ENCODE measurements around the gene OOSP4B. TPM values are rescaled to one million over a fixed set of nuclear protein-coding genes. Genes with fewer than 3 reads are reported as not detected.

OOSP4B gene
- total and polyA plus RNA-seq, 2 of the 4 experiments (the other 2 are of a cell fraction), result not detected

DNA sequence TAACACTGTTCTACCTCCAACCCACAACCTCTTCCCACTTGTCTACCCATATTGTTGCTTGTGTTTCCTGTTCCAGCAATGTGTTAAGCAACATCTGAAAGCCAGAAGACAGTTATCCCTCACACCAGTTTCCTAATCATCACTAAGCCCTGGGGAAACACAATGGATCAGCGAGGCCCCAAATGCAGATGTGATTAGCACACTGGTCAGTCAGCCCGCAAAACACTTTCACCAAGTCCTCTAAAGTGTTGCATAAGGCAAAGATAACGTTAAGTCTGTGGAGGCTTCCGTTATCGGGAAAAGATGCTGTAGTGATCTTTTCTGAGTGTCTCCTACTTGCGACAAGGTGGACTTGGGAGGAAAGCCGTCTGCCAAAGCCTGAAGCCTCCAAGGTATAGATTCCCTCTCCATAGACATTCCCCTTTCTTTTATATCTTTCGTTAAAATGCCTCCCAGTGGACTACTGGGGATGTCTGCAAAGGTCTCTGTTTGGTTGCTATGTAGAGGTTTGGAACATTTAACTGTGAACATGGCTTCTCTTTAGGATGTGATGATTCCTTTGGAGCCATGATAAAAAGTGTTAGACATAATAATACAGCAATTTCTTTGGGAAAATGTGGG is 39.5 kb downstream of the OOSP4B start, which contains the start of gene MS4A3:
Gene MS4A3, plus strand, starts transcription at position 317 of the 621 bp plus-strand sequence. CDS start 4,496 bp downstream, outside the sequence.
- H2BK5ac ChIP-seq (ENCODE audit: low read depth, low read length, poor library complexity, severe bottlenecking), result no peak within 1 kb of the TSS
- H2AK5ac ChIP-seq (ENCODE audit: low read depth, low read length), result no peak within 1 kb of the TSS
- no peak for TF ChIP-seq SMC3 (IDR thresholded peaks at IDR 0.05; ENCODE audit: low read depth, low read length)
- no peak for TF ChIP-seq FOS (IDR thresholded peaks at IDR 0.05; ENCODE audit: low read depth, low read length)
- TF ChIP-seq USF2 (IDR thresholded peaks at IDR 0.05; ENCODE audit: low read depth, low read length), result no peak
- no peak for TF ChIP-seq RAD21 (IDR thresholded peaks at IDR 0.05; ENCODE audit: low read length)
- TF ChIP-seq, protein P1, sequence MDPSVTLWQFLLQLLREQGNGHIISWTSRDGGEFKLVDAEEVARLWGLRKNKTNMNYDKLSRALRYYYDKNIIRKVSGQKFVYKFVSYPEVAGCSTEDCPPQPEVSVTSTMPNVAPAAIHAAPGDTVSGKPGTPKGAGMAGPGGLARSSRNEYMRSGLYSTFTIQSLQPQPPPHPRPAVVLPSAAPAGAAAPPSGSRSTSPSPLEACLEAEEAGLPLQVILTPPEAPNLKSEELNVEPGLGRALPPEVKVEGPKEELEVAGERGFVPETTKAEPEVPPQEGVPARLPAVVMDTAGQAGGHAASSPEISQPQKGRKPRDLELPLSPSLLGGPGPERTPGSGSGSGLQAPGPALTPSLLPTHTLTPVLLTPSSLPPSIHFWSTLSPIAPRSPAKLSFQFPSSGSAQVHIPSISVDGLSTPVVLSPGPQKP (IDR thresholded peaks at IDR 0.05; ENCODE audit: borderline replicate concordance, low read depth, low read length), result no peak
- TF ChIP-seq BHLHE40 (IDR thresholded peaks at IDR 0.05; ENCODE audit: low read depth, low read length), result no peak
- no peak for TF ChIP-seq CTCF (conservative IDR thresholded peaks at IDR 0.05; ENCODE audit: low read depth, low read length)
- TF ChIP-seq RFX5 (IDR thresholded peaks at IDR 0.05; ENCODE audit: low read depth, low read length), result no peak
- TF ChIP-seq MAZ (IDR thresholded peaks at IDR 0.05; ENCODE audit: borderline replicate concordance, low read depth, low read length), result no peak
- no peak for TF ChIP-seq RCOR1 (IDR thresholded peaks at IDR 0.05; ENCODE audit: insufficient replicate concordance, low read length)
- TF ChIP-seq POLR2A (IDR thresholded peaks at IDR 0.05; ENCODE audit: low read depth, low read length), result no peak
- H2BK120ac ChIP-seq (ENCODE audit: low read depth, low read length), result no peak within 1 kb of the TSS
- dilution Hi-C loops (cut with HindIII; ENCODE audit: low sequenced_read_pairs, unreplicated experiment), result no loop called here
- no peak within 1 kb of the TSS for H2BK20ac ChIP-seq (ENCODE audit: low read depth, low read length)
- H3K4me3 ChIP-seq (ENCODE audit: insufficient read depth, low read depth, low read length), result no peak within 1 kb of the TSS
- H4K91ac ChIP-seq (ENCODE audit: insufficient read depth, low read depth, low read length), result no peak within 1 kb of the TSS
- in situ Hi-C loops (cut with MboI; ENCODE audit: low sequenced_read_pairs), result no loop called here
- ChIA-PET CTCF (no interaction called here), POLR2A (ENCODE audit: unreplicated experiment) (no interaction called here)
- H4K5ac ChIP-seq (ENCODE audit: low read depth, low read length), result no peak within 1 kb of the TSS
- H2AK9ac ChIP-seq (replicated peaks; ENCODE audit: low read depth, low read length, poor library complexity), result no peak within 1 kb of the TSS
- H3K4me2 ChIP-seq (ENCODE audit: low read depth, low read length), result no peak within 1 kb of the TSS
- no peaks in the 10 kb centered on the region for H3K4me1 ChIP-seq (ENCODE audit: control insufficient read depth, insufficient read depth, low read length)
- H3K36me3 ChIP-seq (ENCODE audit: control insufficient read depth, insufficient read depth, low read length), result no peaks in the 10 kb centered on the region
- H3K23ac ChIP-seq (ENCODE audit: low read depth, low read length), result no peak within 1 kb of the TSS
- no peak within 1 kb of the TSS for H2AFZ ChIP-seq (replicated peaks; ENCODE audit: low read length, poor library complexity)
- no peaks in the 10 kb centered on the region for H3K79me1 ChIP-seq (ENCODE audit: low read depth in 1 of 2, low read length in 2 of 2)
- BruUV-seq (replicated peaks), result no TSS peak
- no peak for ATAC-seq (ENCODE audit: low read depth)
- peaks cover 4% of the 10 kb centered on the region for H3K9me3 ChIP-seq (ENCODE audit: control insufficient read depth, insufficient read depth, low read length)
- no peaks in the 10 kb centered on the region for H3K27me3 ChIP-seq (ENCODE audit: control insufficient read depth, insufficient read depth, low read length)
- H3K18ac ChIP-seq (ENCODE audit: low read depth, low read length), result no peak within 1 kb of the TSS
- H3K4ac ChIP-seq (ENCODE audit: low read depth, low read length), result no peak within 1 kb of the TSS
- H4K8ac ChIP-seq (ENCODE audit: low read depth in 2 of 2, low read length in 2 of 2), result no peak within 1 kb of the TSS
- no peak within 1 kb of the TSS for H2BK15ac ChIP-seq (ENCODE audit: low read depth, low read length)
- H3K14ac ChIP-seq (replicated peaks; ENCODE audit: low read depth, low read length), result no peak within 1 kb of the TSS
- no peak within 1 kb of the TSS for H3K56ac ChIP-seq (ENCODE audit: extremely low read depth, insufficient read depth, low read length)
- H3K27ac ChIP-seq (ENCODE audit: insufficient read depth, low read length), result no peak within 1 kb of the TSS
- intact Hi-C loops (cut with micrococcal nuclease), result no loop called here
- no CpG with 5 or more reads among the region's 8 CpGs for WGBS, 2 experiments (ENCODE audit: extremely low coverage in 2 of 2, insufficient read length in 1 of 2)
- H3K9ac ChIP-seq (ENCODE audit: low read depth, low read length), result no peak within 1 kb of the TSS
- no peaks in the 10 kb centered on the region for H4K20me1 ChIP-seq (ENCODE audit: insufficient read depth, low read length)
- no peak for DNase-seq
- H3K9me1 ChIP-seq (ENCODE audit: insufficient read depth, low read length), result no peaks in the 10 kb centered on the region
